COLO668 (cell line): ENCODE measurements around the gene HJURP.

Source experiments
- DNase-seq: peaks from one replicate; lab custom pipeline; 2025; ENCODE audit not compliant: unreplicated experiment; lab: John Stamatoyannopoulos, UW

HJURP gene

DNA sequence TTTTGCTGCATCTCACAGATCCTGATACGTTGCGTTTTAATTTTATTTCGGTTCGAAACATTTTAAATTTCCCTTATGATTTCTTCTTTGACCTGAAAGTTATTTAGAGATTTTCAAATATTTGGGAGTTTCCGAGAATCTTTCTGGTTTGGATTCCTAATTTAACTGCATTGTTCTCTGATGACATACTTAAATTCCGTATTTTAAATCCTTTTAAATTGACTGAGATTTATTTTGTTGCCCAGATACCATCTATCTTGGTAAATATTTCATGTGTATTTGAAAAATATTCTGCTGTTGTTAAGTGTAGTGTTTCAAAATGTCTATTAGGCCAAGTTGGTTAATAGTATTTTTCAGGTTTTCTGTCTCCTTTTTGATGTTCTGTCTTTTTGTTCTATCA, 38.5 kb downstream of the HJURP start:
- no peak for DNase-seq

- DNase-seq: no peak
These were observed 40.1 kb downstream of the HJURP start for GRCh38 chr2:233814056-233814835.

DNA sequence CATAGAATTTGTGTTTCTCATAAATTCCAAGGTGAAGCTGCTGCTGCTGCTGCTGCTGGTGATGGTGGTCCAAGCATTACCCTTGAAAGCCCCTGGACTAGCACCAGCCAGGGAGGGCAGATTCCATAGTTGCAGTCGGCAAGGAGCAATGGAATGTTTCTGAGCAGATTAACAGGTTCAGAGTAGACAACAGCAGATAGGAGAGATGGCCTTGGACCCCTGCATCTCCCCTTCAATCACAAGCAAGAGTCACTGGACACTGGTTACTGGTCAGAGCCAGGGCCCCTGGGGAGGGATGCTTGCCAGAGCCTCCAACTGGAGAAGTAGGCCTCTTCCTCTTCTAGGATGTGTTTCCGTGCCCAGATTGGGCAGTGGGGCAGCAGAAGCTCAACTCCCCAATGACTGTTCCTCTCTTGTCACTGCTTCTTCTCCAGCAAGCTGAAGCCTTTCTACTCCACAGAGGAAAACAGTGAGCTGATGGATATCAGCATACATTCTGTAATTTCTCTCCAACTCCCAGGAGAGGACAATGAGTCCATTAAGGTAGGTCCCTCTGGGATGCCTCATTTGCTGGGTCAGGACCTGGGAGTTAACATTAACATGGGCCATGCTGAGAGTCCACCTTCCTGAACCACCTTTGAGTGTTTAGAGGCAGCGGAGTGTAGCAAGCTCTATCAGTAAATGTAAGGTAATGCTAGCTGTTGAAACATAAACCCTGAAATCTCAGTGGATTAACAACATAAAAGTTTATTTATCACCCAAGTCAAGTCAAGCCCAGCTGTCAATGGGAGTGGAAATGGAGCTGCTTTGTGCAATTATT, 40.9 kb downstream of the HJURP start:
- no peak for DNase-seq

DNA sequence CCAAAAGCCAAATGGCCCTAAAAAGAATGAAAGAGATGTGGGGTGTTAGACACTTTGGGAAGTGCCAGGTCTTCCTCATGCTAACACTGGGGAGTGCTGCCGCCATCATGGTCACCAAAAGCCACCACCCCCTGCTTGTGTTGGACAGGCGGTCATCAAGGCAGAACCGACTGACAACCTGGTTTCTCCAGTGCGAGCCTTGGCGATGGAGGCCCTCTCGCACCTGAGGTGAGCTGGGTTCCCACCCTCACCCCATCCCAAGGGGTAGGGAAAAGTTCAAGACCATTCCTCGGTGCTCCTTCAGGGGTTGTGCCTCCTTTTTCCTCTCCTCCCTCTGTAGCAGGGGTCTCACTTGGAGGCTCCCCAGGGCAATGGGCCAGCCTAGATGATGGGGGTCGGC, 42.6 kb downstream of the HJURP start:
- DNase-seq: no peak

DNA sequence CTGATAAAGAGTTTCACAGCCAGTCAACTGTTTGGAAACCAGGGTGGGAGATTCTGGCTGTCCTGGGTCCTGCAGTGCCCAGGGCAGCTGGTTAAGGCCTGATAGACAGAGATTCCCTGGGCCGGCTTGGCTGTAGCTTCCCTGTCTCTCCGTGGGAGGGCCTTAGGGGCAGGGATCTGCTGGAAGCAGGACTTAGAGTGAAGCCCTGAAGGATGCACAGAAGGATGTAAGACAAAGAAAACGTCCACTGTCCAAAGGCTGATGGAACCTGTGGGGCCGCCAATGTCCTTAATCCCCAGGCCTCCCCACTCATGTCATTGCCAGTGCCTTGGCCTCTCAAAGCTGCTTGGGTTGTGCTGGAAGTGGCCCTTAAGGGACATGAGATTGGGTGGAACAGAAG, 43.2 kb downstream of the HJURP start:
- DNase-seq: no peak

DNA sequence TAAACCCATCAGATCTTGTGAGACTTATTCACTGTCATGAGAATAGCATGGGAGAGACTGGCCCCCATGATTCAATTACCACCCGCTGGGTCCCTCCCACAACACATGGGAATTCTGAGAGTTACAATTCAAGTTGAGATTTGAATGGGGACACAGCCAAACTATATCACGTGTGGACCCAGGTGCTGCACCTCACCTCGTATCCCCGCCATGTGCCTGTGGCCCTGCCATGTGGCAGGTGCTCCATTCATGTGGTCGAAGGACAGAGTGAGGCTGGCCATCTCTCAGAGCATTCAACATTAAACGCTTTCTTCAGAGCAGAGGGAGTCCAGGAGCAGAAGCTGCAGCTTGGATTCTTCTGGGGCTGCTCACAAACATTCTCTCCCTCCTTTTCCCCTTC, 44.0 kb downstream of the HJURP start:
- DNase-seq: no peak

- DNase-seq: no peak
These were observed 46.1 kb downstream of the HJURP start for GRCh38 chr2:233807966-233808935.

DNA sequence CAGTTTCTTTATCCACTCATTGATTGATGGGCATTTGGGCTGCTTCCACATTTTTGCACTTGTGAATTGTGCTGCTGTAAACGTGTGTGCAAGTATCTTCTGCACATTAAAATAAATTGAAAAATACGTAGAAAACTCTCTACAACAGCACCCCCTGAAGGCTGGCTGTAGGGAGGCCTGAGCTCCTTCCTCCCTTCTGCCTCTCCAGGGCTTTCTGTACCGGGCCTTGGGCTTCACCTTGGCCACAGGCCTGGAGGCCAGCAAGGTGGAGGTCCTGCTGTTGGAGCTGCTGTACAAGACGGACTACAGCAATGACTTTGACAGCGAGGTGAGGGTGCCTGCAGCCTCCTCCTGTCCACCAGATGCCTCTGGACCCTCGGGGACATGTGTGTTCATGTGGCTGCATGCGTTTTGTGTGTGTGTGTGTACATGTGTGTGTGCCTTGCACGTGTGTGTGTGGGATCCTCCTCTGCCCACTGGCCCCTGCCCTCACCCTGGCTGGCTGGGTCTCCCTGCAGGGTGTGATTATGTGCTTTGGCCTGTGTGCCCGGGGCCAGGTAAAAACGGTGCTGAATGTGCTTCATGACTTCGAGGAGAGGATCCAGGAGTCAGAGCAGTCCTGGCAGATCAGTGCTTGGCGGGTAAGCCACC, 47.0 kb downstream of the HJURP start:
- DNase-seq: no peak

- no peak for DNase-seq
These were observed 50.3 kb downstream of the HJURP start for GRCh38 chr2:233803994-233804393.

- no peak for DNase-seq
These were observed 50.9 kb downstream of the HJURP start for GRCh38 chr2:233803292-233803911.

DNA sequence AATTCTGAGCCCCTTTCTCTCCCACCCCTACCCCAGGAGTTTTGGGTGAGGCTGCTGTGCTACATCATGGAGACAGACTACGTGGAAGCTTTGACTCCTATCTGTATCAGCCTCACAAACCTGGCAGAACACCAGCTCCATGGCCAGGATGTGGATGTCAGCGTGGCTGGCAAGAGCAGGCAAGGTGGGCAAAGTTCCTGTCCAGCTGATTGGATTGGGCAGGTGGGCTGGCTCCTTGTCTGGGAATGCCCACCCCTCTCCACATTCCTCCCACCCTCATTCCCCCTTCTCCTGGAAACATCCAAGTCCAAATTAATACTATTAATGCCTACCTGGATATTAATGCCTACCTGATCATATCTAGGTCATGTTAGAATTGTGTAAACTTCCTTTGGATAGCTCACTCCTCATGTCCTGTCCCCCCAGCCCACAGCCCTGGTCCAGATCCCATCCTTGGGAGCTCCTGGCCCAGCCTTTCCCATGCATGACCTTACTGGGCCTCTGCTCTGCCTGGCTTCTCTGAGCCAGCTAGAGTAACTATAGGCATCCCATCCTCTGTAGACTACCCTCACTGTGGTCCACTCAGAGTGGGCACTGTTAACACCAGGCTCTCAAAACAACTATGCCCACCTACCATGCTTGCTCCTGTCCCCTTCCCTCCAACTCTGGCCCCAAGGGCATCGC, 52.1 kb downstream of the HJURP start:
- no peak for DNase-seq

DNA sequence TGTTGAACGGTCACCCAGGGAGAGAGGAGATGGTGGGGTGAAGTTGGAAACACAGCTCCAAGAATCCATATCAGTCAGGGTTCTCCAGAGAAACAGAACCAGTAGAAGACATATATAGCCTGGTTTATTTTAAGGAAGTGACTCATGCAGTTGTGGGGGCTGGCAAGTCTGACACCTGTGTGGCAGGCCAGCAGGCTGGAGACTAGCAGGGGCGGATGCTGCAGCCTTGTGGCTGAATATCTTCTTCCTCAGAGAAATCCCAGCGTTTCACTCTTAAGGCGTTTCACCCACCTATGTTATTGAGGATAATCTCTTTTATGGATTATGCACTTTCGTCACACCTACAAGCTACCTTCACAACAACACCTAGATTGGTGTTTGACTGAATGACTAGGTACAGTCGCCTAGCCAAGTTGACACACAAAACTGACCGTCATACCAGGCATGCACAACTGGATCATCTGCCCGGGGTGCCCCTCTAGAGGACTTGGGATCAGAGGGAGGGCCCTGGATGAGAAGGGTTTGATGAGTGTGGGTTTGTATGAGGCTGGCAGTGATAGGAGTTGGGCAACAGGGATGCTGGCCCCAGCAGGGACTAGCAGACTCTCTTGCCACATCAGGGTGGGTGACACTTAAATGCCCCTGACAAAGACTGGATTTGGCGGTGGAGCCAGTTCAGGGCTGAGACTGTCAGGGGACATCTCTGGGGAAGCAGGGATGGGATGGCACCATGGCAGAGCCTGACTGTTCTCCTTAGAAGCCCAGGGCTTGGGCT, 52.8 kb downstream of the HJURP start:
- no peak for DNase-seq

- no peak for DNase-seq
These were observed 54.1 kb downstream of the HJURP start for GRCh38 chr2:233800208-233800607.

- no peak for DNase-seq
These were observed 54.6 kb downstream of the HJURP start for GRCh38 chr2:233799716-233800115.

DNA sequence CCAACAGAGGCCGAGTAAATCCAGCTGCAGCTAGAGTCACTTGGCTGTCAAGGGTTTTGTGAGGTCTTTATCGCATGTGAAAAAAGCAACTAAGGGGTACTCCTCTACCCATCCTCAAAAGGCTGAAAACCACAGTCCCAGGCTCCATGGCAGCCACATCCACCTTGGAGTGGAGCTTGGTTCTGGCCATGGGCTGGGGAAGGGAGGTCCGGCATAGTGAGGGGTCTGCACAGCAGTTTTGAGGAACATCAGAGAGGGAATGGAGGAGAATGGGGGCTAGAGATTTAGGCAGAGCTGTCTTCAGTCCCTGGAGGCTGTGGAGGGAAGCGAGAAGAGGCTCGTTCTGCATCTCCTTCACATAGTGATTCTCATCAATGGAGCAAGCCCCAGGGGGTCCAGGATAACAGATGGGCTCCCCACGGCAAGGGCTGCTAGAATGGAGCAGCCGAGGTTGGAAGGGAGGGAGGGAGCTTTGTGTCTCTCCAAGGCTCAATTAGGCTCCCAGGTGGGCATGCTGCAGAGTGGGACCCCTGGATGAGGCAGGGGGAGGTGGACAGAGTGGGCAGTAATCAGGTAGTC, 55.2 kb downstream of the HJURP start:
- no peak for DNase-seq

GRCh38 chr2:233798335-233799086, 55.8 kb downstream of the HJURP start:
- no peak for DNase-seq

DNA sequence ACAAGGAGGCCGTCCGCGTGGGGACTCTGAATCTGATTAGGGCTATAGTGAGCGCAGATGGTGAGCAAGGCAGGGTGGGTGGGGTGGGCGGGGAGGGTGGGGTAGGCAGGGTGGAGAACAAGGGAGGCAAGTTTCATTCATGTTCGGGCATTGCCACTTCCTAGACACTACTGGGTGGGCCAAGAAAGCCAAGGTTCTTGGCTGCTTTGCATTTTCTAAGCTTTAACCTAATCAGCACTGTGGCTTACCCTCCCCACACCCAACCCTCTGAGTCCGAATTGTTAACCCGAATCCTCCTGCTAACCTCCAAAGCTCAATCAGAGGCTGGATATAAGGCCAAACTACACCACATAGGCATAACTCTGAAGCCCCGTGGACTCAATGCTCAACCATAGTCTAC, 58.1 kb downstream of the HJURP start:
- no peak for DNase-seq

DNA sequence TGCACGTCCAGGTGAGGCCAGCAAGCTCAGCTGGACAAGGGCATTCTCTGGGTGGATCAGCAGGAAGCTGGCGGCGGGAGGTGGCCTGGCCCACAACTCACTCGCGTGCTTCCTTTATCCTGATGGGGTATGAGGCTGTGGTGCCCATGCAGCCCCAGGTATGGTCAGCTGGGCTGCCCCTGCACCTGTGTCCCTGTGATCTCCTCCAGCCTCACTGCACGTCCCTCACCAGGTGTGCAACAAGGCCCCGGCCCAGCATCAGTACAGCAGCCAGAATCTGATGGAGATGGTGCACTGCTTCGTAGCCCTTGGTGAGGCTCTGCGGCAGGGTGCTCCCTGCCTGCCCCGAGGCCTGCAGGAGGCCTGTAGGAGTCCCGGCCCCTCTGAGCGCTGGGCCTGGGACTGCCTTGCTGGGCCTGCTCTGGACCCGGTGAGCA, 58.6 kb downstream of the HJURP start:
- DNase-seq: no peak
